AG09309 (cell line): Measurements from ENCODE around the gene PXMP4.

Experiments used
- DNase-seq: peaks from one replicate; pipeline ENCODE4 v3.0.0-alpha.2; 2010; ENCODE audit warnings: low read depth
- H3K4me3 ChIP-seq: 2 replicates; pipeline ENCODE4 v1.5.1; 2011; ENCODE audit warnings: mild to moderate bottlenecking, low read depth, low read length, moderate library complexity; ENCODE audit not compliant: control insufficient read depth
- CTCF ChIP-seq: IDR thresholded peaks from 2 replicates; pipeline ENCODE4 v1.5.1; 2011; ENCODE audit warnings: mild to moderate bottlenecking, low read depth, low read length, inconsistent platforms; ENCODE audit not compliant: insufficient read depth, control insufficient read depth; ENCODE audit errors: missing control alignments

Gene PXMP4

DNA sequence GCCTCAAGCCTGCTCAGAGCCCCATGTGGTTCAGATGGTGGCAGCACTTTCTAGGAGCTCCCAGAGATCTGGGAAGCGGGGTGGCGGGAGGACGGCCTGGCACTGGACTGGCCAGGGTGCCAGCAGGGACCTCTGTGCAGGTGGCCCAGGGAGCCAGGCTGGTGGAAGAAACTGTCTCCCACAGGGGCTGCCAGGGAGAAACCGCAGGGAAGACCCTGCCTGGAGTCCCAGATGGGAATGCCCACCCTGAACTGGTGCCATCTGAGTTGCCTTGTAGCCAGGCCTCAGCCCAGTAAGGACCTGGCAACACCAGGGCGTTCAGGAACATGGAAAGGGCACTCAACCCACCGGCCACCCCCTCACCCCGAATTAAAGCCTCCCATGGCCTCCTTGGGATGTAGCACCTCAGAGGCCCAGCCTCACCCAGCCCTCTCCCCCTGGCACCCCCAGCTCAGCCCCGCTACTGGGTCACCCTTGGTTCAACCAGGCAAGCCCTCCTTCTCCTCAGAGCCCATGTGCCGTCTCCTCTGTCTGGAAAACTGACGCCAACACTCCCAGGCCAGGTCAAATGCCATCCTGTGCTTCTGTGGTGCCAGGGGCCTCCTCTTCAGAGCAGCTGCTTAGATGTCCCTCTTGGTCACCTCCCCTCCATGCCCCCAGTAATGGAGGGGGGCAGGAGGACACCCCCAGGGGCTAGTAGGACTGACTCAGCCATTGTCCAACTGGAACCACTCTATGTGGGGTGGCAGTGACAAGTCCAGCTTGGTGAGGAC, 63.9 kb downstream of the PXMP4 start:
- DNase-seq = no peak
- no peak for TF ChIP-seq CTCF
- no peak overlapping the region for H3K4me3 ChIP-seq

- H3K4me3 ChIP-seq = no peak overlapping the region
- TF ChIP-seq CTCF = no peak
- DNase-seq = no peak
These were observed 64.9 kb downstream of the PXMP4 start for GRCh38 chr20:33655164-33655563.

- TF ChIP-seq CTCF = no peak
- DNase-seq = no peak
- H3K4me3 ChIP-seq = no peak overlapping the region
These were observed 65.4 kb downstream of the PXMP4 start for GRCh38 chr20:33654680-33655161.

GRCh38 chr20:33653900-33654596, 66.1 kb downstream of the PXMP4 start:
- no peak for DNase-seq
- no peak for TF ChIP-seq CTCF
- no peak overlapping the region for H3K4me3 ChIP-seq

DNA sequence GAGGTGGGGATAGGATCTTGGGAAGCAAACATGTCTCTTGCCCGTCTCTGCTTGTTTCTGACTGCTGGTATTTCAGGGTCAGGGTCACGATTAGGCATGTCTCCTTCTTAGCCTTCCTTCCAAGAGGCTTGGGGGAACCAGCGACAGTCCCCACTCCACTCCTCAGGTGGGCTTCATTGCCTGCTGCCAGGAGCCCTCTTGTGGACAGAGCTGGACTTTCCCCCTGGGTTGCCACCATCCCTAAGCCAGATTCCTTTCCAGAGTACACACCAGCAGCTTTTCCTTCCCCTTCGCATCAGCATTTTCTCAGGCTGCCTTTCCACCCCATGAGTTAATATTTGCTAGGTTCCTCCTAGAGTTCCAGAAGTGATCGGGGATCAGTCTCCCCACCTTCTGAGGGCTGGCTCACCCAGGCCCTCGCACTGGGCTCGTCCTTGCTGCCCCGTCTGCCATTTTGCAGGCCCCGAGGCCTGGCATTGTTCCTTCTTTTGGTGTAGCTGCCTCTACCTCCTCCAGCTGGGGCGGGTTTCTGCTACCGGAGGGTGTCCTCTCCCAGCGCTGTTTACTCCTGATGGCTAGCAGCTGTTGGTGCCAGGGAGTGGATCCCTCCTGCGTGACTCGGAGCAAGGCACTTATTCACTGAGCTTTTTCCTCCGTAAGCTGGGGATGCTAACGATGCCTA, 66.8 kb downstream of the PXMP4 start:
- no peak overlapping the region; the same call in 1 of the 2 replicates for H3K4me3 ChIP-seq
- peak; percentile 95 for TF ChIP-seq CTCF
- DNase-seq = no peak
